Loucy (cell line): Measurements from ENCODE around the gene APC2.
A peak's percentile ranks its signal among the peaks of the same experiment; 100 is the strongest.

ENCODE experiments used
- H2AFZ ChIP-seq: fragments of 200-600 bp; sonication (generic); 2 replicates; pipeline ENCODE4 v1.6.0; 2016; ENCODE audit warnings: antibody characterized with exemption, mild to moderate bottlenecking, low read length, moderate library complexity
- H3F3A ChIP-seq: fragments of 200-600 bp; 2 replicates; pipeline ENCODE4 v1.6.0; 2016; ENCODE audit warnings: antibody characterized with exemption, low read depth, mild to moderate bottlenecking
- H3K27me3 ChIP-seq: fragments of 200-600 bp; sonication (generic); 2 replicates; pipeline ENCODE4 v1.6.1; 2014; ENCODE audit warnings: low read length, mild to moderate bottlenecking; ENCODE audit not compliant: insufficient read depth, poor library complexity, severe bottlenecking
- H3K36me3 ChIP-seq: fragments of 200-600 bp; sonication (generic); 2 replicates; pipeline ENCODE4 v1.6.1; 2016; ENCODE audit warnings: low read length; ENCODE audit not compliant: insufficient read depth
- H3K4me1 ChIP-seq: fragments of 200-600 bp; sonication (generic); 2 replicates; pipeline ENCODE4 v1.5.1; 2014; ENCODE audit warnings: low read length, mild to moderate bottlenecking; ENCODE audit not compliant: insufficient read depth, poor library complexity, severe bottlenecking
- H3K4me2 ChIP-seq: fragments of 200-600 bp; sonication (generic); 2 replicates; pipeline ENCODE4 v1.6.0; 2014; ENCODE audit warnings: antibody characterized with exemption, low read length, low read depth, mild to moderate bottlenecking; ENCODE audit not compliant: poor library complexity, severe bottlenecking
- H3K4me3 ChIP-seq: fragments of 200-600 bp; sonication (generic); 2 replicates; pipeline ENCODE4 v1.5.1; 2014; ENCODE audit warnings: low read length, mild to moderate bottlenecking, mixed read lengths; ENCODE audit not compliant: poor library complexity, severe bottlenecking
- H3K79me2 ChIP-seq: fragments of 200-600 bp; sonication (generic); 2 replicates; pipeline ENCODE4 v1.6.1; 2014; ENCODE audit warnings: low read length; ENCODE audit not compliant: insufficient read depth
- H3K9ac ChIP-seq: fragments of 200-600 bp; sonication (generic); 2 replicates; pipeline ENCODE4 v1.6.0; 2014; ENCODE audit warnings: mild to moderate bottlenecking, low read depth, low read length, moderate library complexity; ENCODE audit not compliant: poor library complexity, severe bottlenecking
- H3K9me2 ChIP-seq: fragments of 200-600 bp; sonication (generic); replicated peaks from 2 replicates; pipeline ENCODE4 v1.6.1; 2016; ENCODE audit warnings: low read depth, low read length, mixed read lengths
- H3K9me3 ChIP-seq: fragments of 200-600 bp; sonication (generic); 2 replicates; pipeline ENCODE4 v1.6.1; 2014; ENCODE audit warnings: mild to moderate bottlenecking, antibody characterized with exemption, low read length, low read depth; ENCODE audit not compliant: insufficient read depth
- H4K20me1 ChIP-seq: fragments of 200-600 bp; sonication (generic); 2 replicates; pipeline ENCODE4 v1.6.0; 2014; ENCODE audit warnings: antibody characterized with exemption, low read length, mild to moderate bottlenecking; ENCODE audit not compliant: insufficient read depth, poor library complexity, severe bottlenecking
- CTCF ChIP-seq: fragments of 200-600 bp; sonication (generic); conservative IDR thresholded peaks from 2 replicates; pipeline ENCODE4 v1.5.1; 2014; ENCODE audit warnings: mild to moderate bottlenecking, antibody characterized with exemption, low read length
- EZH2phosphoT487 ChIP-seq: fragments of 200-600 bp; IDR thresholded peaks from 2 replicates; pipeline ENCODE4 v1.6.1; 2018; ENCODE audit warnings: antibody characterized with exemption, mild to moderate bottlenecking, moderate library complexity, borderline replicate concordance

The APC2 gene

DNA sequence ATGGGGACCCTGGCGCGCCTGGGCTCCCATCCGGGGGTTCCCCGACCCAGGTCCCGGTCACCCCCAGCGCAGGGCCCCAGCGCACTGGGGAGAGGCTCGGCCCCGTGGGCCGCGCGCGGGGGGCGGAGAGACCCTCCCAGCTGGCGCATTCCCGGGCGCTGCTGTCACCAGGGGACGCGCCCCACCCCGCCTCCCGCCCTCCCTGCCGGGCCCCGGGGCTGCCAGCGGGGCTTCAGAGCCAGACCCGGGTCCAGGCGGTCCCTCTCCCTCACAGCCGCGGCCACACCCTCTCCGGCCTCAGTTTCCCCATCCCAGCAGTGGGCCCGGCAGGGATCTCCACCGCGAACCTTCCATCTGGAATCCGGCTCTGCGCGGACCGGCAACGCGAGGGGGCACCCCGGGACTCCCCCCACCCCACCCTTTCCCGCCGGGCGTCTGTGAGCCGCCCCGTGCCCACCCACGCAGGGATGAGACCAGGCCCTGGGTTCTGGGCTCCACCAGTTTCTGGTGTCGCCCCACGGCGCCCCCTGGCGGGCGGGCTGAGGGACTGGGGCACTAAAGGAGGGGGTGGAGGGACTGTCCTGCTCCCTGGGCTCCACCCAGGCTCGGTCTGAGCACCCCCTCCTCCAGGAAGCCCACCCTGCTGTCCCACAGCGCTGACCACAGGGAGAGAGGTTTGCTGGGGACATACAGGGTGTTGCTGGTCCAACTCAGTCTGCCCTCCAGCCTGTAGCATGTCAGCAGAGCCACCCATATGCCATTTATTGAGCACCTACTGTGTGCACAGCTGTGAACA is 63.8 kb downstream of the APC2 start:
- Histone ChIP-seq H3K4me2 (no peak overlapping the region), H3K4me3 (no peak overlapping the region), H3K9ac (no peak overlapping the region), H3K9me3 (no peaks in the 10 kb centered on the region), H3K79me2 (no peaks in the 10 kb centered on the region), H3K4me1 (no peaks in the 10 kb centered on the region), H4K20me1 (no peaks in the 10 kb centered on the region), H3K27me3 (no peaks in the 10 kb centered on the region), H3K9me2 (no peaks in the 10 kb centered on the region), H3K36me3 (no peaks in the 10 kb centered on the region), H3F3A (0 out of 2 replicates have a peak, but pooled peaks cover under 1% of the 10 kb centered on the region), H2AFZ (no peak overlapping the region)
- TF ChIP-seq CTCF (peak; percentile 64), EZH2phosphoT487 (no peak)

DNA sequence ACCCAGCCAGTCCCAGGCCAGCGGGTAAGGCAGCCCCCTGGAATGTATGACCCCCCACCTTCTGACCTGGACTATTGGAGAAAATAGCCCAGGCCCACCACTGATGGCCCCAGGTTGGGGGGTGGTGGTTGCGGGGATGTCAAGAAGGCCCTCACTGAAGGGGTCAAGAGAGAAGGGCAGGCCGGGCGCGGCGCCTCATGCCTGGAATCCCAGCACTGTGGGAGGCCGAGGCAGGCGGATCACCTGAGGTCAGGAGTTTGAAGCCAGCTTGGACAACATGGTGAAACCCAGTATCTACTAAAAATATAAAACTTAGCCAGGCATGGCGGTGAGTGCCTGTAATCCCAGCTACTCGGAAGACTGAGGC is 64.4 kb downstream of the APC2 start:
- no peak overlapping the region for H3K4me3 ChIP-seq
- no peaks in the 10 kb centered on the region for H3K9me3 ChIP-seq
- no peak overlapping the region for H3K4me2 ChIP-seq
- no peaks in the 10 kb centered on the region for H3K27me3 ChIP-seq
- H3F3A ChIP-seq, result no peaks in the 10 kb centered on the region
- H3K79me2 ChIP-seq, result no peaks in the 10 kb centered on the region
- H3K36me3 ChIP-seq, result no peaks in the 10 kb centered on the region
- no peak overlapping the region for H3K9ac ChIP-seq
- TF ChIP-seq EZH2phosphoT487, result no peak
- no peaks in the 10 kb centered on the region for H3K4me1 ChIP-seq
- no peaks in the 10 kb centered on the region for H3K9me2 ChIP-seq
- H4K20me1 ChIP-seq, result no peaks in the 10 kb centered on the region
- H2AFZ ChIP-seq, result no peak overlapping the region

GRCh38 chr19:1514986-1515721 is 65.2 kb downstream of the APC2 start:
- H3K4me1 ChIP-seq, result no peaks in the 10 kb centered on the region
- H3K4me2 ChIP-seq, result no peak overlapping the region
- TF ChIP-seq CTCF (no peak), EZH2phosphoT487 (no peak)
- H3K36me3 ChIP-seq, result no peaks in the 10 kb centered on the region
- H3F3A ChIP-seq, result no peaks in the 10 kb centered on the region
- no peaks in the 10 kb centered on the region for H4K20me1 ChIP-seq
- no peaks in the 10 kb centered on the region for H3K9me3 ChIP-seq
- H3K9ac ChIP-seq, result no peak overlapping the region
- no peaks in the 10 kb centered on the region for H3K79me2 ChIP-seq
- H3K27me3 ChIP-seq, result no peaks in the 10 kb centered on the region
- no peak overlapping the region for H2AFZ ChIP-seq
- no peaks in the 10 kb centered on the region for H3K9me2 ChIP-seq
- no peak overlapping the region for H3K4me3 ChIP-seq
